ENCODE data around the gene AVL9. TPM values are rescaled to one million over a fixed set of nuclear protein-coding genes. Genes with fewer than 3 reads are reported as not detected.

The AVL9 gene
- total and polyA plus RNA-seq, 4 donors: 9.7 to 52.5 (median 35.3) TPM

DNA sequence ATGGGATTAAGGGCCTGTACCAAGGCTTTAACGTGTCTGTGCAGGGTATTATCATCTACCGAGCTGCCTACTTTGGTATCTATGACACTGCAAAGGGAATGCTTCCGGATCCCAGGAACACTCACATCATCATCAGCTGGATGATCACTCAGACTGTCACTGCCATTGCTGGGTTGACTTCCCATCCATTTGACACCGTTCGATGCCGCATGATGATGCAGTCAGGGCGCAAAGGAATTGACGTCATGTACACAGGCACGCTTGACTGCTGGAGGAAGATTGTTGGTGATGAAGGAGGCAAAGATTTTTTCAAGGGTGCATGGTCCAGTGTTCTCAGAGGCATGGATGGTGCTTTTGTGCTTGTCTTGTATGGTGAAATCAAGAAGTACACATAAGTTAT, 23.3 kb upstream of the AVL9 start:
- no peak for ATAC-seq (ENCODE audit: insufficient read depth, low FRiP score)
- WGBS, 2 donors: 84 to 86% methylated on average over 9 of the region's 9 CpGs

DNA sequence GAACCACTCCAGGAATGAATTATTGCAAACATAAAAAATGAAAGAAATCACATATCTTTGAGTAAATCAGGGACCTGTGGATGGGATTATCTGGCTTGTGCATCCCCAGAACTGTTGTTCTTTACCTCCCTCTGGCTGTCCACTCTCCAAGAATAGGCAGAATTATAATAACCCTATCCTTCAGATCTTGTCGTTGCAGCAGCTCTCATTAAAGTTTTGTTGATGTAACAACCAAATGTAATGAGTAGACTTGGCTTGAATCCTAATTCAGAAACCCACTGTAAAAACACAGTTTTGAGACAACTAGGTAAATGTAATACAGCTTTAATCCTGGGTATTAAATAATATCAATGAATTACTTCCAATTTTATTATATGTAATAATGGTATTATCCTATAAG, 21.3 kb upstream of the AVL9 start:
- Histone ChIP-seq H3K36me3 (ENCODE audit: control insufficient read depth in 4 of 4, insufficient read depth in 4 of 4, low read length in 4 of 4) (no peaks in the 10 kb centered on the region), H3K27ac (ENCODE audit: low read depth in 1 of 2, low read length in 1 of 2) (no peak overlapping the region), H3K4me3 (no peak overlapping the region), H3K9me3 (ENCODE audit: control insufficient read depth in 4 of 4, insufficient read depth in 3 of 4, low read length in 3 of 4) (peaks cover 0 to 7% (median 0%) of the 10 kb centered on the region in 4 donors), H3K4me1 (ENCODE audit: control insufficient read depth in 5 of 5, insufficient read depth in 5 of 5, low read length in 5 of 5) (peaks cover 0 to 1% (median 0%) of the 10 kb centered on the region in 5 donors), H3K27me3 (ENCODE audit: control insufficient read depth in 3 of 3, insufficient read depth in 3 of 3, low read length in 2 of 3) (no peaks in the 10 kb centered on the region), H3K9ac (ENCODE audit: insufficient read depth in 1 of 2, low read length in 2 of 2) (no peak overlapping the region)
- TF ChIP-seq, protein P1, sequence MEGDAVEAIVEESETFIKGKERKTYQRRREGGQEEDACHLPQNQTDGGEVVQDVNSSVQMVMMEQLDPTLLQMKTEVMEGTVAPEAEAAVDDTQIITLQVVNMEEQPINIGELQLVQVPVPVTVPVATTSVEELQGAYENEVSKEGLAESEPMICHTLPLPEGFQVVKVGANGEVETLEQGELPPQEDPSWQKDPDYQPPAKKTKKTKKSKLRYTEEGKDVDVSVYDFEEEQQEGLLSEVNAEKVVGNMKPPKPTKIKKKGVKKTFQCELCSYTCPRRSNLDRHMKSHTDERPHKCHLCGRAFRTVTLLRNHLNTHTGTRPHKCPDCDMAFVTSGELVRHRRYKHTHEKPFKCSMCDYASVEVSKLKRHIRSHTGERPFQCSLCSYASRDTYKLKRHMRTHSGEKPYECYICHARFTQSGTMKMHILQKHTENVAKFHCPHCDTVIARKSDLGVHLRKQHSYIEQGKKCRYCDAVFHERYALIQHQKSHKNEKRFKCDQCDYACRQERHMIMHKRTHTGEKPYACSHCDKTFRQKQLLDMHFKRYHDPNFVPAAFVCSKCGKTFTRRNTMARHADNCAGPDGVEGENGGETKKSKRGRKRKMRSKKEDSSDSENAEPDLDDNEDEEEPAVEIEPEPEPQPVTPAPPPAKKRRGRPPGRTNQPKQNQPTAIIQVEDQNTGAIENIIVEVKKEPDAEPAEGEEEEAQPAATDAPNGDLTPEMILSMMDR (IDR thresholded peaks at IDR 0.05; ENCODE audit: control extremely low read depth, extremely low read depth): no peak
- DNase-seq: no peak
- WGBS, 2 donors: 71 to 80% methylated on average over 1 of the region's 1 CpG
- no peak for ATAC-seq (ENCODE audit: insufficient read depth, low FRiP score)

More for the DNA sequence above, 23.3 kb upstream of the AVL9 start:
- Histone ChIP-seq H3K27me3 (ENCODE audit: control insufficient read depth in 3 of 3, insufficient read depth in 3 of 3, low read length in 2 of 3) (no peaks in the 10 kb centered on the region), H3K4me1 (ENCODE audit: control insufficient read depth in 5 of 5, insufficient read depth in 5 of 5, low read length in 5 of 5) (peaks cover 0 to 1% (median 0%) of the 10 kb centered on the region in 5 donors), H3K9ac (ENCODE audit: insufficient read depth in 1 of 2, low read length in 2 of 2) (no peak overlapping the region), H3K36me3 (ENCODE audit: control insufficient read depth in 4 of 4, insufficient read depth in 4 of 4, low read length in 4 of 4) (no peaks in the 10 kb centered on the region), H3K4me3 (no peak overlapping the region), H3K9me3 (ENCODE audit: control insufficient read depth in 4 of 4, insufficient read depth in 3 of 4, low read length in 3 of 4) (peaks cover 0 to 7% (median 0%) of the 10 kb centered on the region in 4 donors), H3K27ac (ENCODE audit: low read depth in 1 of 2, low read length in 1 of 2) (no peak overlapping the region)
- TF ChIP-seq, protein P1 (IDR thresholded peaks at IDR 0.05; ENCODE audit: control extremely low read depth, extremely low read depth): no peak
- DNase-seq: no peak

DNA sequence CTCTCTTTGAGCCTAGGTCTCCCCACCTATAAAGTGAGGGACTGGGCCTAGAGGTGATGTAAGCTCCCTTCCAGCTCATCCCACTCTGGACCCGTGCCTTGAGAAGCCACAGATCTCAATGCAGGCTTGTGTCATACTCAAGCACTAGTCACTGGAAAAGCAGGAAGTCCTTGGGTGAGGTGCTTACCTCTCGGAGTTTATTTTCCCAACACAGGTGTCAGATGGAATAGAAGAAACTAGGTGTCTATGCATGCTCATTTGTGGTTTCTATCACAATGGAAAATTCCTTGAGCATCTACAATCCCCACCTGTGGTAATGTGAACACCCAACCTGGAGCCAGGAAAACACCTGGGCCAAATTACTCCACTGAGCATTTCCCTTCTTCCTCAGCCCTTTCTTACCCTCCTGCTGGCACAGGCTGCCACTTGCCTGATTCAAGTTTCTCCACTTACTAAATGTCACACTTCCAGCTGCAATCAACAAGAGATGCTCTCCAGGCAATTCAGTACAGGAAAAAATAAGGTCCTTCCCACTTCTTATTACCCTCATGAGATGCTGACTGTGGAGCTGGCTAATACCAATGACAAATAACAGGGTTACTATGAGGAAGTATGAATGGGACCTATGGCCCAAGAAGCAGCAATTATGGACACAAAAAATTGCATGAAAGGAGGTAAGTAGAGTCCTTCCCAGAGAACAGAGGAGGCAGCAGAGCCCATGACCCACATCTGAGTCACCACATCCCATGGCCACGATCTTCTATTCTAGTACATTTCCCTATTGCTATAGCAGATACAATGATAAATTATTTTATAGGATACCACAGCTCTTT, 18.3 kb upstream of the AVL9 start:
- ATAC-seq (ENCODE audit: insufficient read depth, low FRiP score) (no peak), DNase-seq (no peak)
- Histone ChIP-seq H3K4me1 (ENCODE audit: control insufficient read depth in 5 of 5, insufficient read depth in 5 of 5, low read length in 5 of 5) (peaks cover 0 to 1% (median 0%) of the 10 kb centered on the region in 5 donors), H3K9ac (ENCODE audit: insufficient read depth in 1 of 2, low read length in 2 of 2) (no peak overlapping the region), H3K36me3 (ENCODE audit: control insufficient read depth in 4 of 4, insufficient read depth in 4 of 4, low read length in 4 of 4) (no peaks in the 10 kb centered on the region), H3K9me3 (ENCODE audit: control insufficient read depth in 4 of 4, insufficient read depth in 3 of 4, low read length in 3 of 4) (peaks cover 0 to 1% (median 0%) of the 10 kb centered on the region in 4 donors), H3K27ac (ENCODE audit: low read depth in 1 of 2, low read length in 1 of 2) (no peak overlapping the region), H3K27me3 (ENCODE audit: control insufficient read depth in 3 of 3, insufficient read depth in 3 of 3, low read length in 2 of 3) (no peaks in the 10 kb centered on the region), H3K4me3 (no peak overlapping the region)
- TF ChIP-seq, protein P1 (IDR thresholded peaks at IDR 0.05; ENCODE audit: control extremely low read depth, extremely low read depth): no peak
- WGBS, 2 donors: 75 to 76% methylated on average over 3 of the region's 3 CpGs

Data from lung (tissue), 12 donors.